Esophagus squamous epithelium (tissue), 4 donors: ENCODE measurements around the gene GEMIN4.

Source experiments
- CTCF ChIP-seq, 6 experiments: fragments of 450-650 bp in 4 of 6; fragments of 200-600 bp in 2 of 6; sonication (generic) in 2 of 6; IDR thresholded peaks; one replicate each; pipeline ENCODE4 v1.5.1; 2016 to 2019; ENCODE audit warnings: antibody characterized with exemption in 6 of 6, mild to moderate bottlenecking in 4 of 6, moderate library complexity in 4 of 6
- POLR2A ChIP-seq, 4 donors: fragments of 450-650 bp; IDR thresholded peaks; one replicate each; pipeline ENCODE4 v1.6.1; 2017; ENCODE audit warnings: antibody characterized with exemption in 4 of 4, mild to moderate bottlenecking in 4 of 4, moderate library complexity in 3 of 4

GRCh38 chr17:752620-753219 is 656 bp upstream of the GEMIN4 start:
- no peak for TF ChIP-seq CTCF (IDR thresholded peaks at IDR 0.05)
- TF ChIP-seq POLR2A (IDR thresholded peaks at IDR 0.05), result no peak
